GM19455 (cell line): Measurements from ENCODE around the gene ACSL5.
A peak's percentile ranks its signal among the peaks of the same experiment; 100 is the strongest.
"Not testable (repeated sequence)": the region's sequence is repeated elsewhere in the genome, so short reads cannot be mapped to it uniquely, and the experiment has no call there.

Experiments
- ATAC-seq: cut with Tn5 transposase; IDR thresholded peaks from one replicate; pipeline ENCODE4 v1.9.1; 2021; ENCODE audit not compliant: unreplicated experiment

ACSL5 gene

GRCh38 chr10:112374724-112375541 lies 1.0 kb downstream of the ACSL5 start:
- ATAC-seq, result peak; percentile 41

GRCh38 chr10:112375721-112376395 lies 1.9 kb downstream of the ACSL5 start:
- peak; percentile 87 for ATAC-seq

- ATAC-seq, result peak; percentile 27
Observed at GRCh38 chr10:112376396-112376790, 2.5 kb downstream of the ACSL5 start.

GRCh38 chr10:112377116-112377515 lies 3.2 kb downstream of the ACSL5 start:
- not testable (repeated sequence) for ATAC-seq

- no peak for ATAC-seq
Observed at GRCh38 chr10:112379635-112380296, 5.8 kb downstream of the ACSL5 start.

- ATAC-seq, result no peak
Observed at GRCh38 chr10:112382515-112383235, 8.8 kb downstream of the ACSL5 start.

- ATAC-seq, result no peak
Observed at GRCh38 chr10:112383325-112383724, 9.4 kb downstream of the ACSL5 start.

- no peak for ATAC-seq
Observed at GRCh38 chr10:112384141-112384540, 10.2 kb downstream of the ACSL5 start.

- no peak for ATAC-seq
Observed at GRCh38 chr10:112385201-112385600, 11.3 kb downstream of the ACSL5 start.

GRCh38 chr10:112388056-112388455 lies 14.1 kb downstream of the ACSL5 start:
- not testable (repeated sequence) for ATAC-seq

- ATAC-seq, result no peak
Observed at GRCh38 chr10:112388548-112388947, 14.6 kb downstream of the ACSL5 start.

- ATAC-seq, result peak; percentile 75
Observed at GRCh38 chr10:112389271-112389822, 15.4 kb downstream of the ACSL5 start.

- ATAC-seq, result no peak
Observed at GRCh38 chr10:112390125-112390703, 16.3 kb downstream of the ACSL5 start.

GRCh38 chr10:112393341-112393740 lies 19.4 kb downstream of the ACSL5 start:
- ATAC-seq, result no peak

- ATAC-seq, result no peak
Observed at GRCh38 chr10:112393827-112394226, 19.9 kb downstream of the ACSL5 start.

- ATAC-seq, result no peak
Observed at GRCh38 chr10:112394475-112394875, 20.6 kb downstream of the ACSL5 start.

GRCh38 chr10:112395809-112396530 lies 22.1 kb downstream of the ACSL5 start:
- ATAC-seq, result no peak

- ATAC-seq, result no peak
Observed at GRCh38 chr10:112397592-112397991, 23.7 kb downstream of the ACSL5 start.

GRCh38 chr10:112402917-112403316 lies 29.0 kb downstream of the ACSL5 start:
- ATAC-seq, result no peak

GRCh38 chr10:112404617-112405016 lies 30.7 kb downstream of the ACSL5 start:
- ATAC-seq, result no peak
